RWPE1 (cell line): ENCODE measurements around the gene CDH12.

ENCODE experiments used
- CTCF ChIA-PET: fragments of 350-600 bp; sonication (Branson Sonifier 250); formaldehyde crosslinking; extraction: SDS; loops from one replicate; lab custom pipeline; 2021; lab: Yijun Ruan, JAX
- POLR2A ChIA-PET: fragments of 400-600 bp; formaldehyde crosslinking; extraction: SDS; loops from one replicate; lab custom pipeline; 2020; ENCODE audit warnings: antibody characterized with exemption; ENCODE audit not compliant: low non-redundant PET; lab: Yijun Ruan, JAX
- DNase-seq: peaks from one replicate; pipeline ENCODE4 v3.0.0; 2012; ENCODE audit warnings: low spot score
- H3K27ac ChIP-seq: fragments of 450-650 bp; 2 replicates; pipeline ENCODE4 v1.5.1; 2017
- CTCF ChIP-seq: fragments of 450-650 bp; conservative IDR thresholded peaks from 2 replicates; pipeline ENCODE4 v1.5.1; 2017; ENCODE audit warnings: low read depth, mild to moderate bottlenecking

Gene CDH12

GRCh38 chr5:22663134-22663533 is 190.0 kb downstream of the CDH12 start:
- ChIA-PET POLR2A (no interaction called here), CTCF (no interaction called here)
- no peak for TF ChIP-seq CTCF
- no peak overlapping the region for H3K27ac ChIP-seq
- no peak for DNase-seq

GRCh38 chr5:22662391-22662790 is 190.8 kb downstream of the CDH12 start:
- no peak for TF ChIP-seq CTCF
- no peak overlapping the region for H3K27ac ChIP-seq
- POLR2A ChIA-PET = no interaction called here
- DNase-seq = no peak
- CTCF ChIA-PET = no interaction called here

GRCh38 chr5:22651355-22651754 is 201.8 kb downstream of the CDH12 start:
- H3K27ac ChIP-seq = no peak overlapping the region
- ChIA-PET CTCF (no interaction called here), POLR2A (no interaction called here)
- no peak for TF ChIP-seq CTCF
- no peak for DNase-seq

GRCh38 chr5:22650511-22650910 is 202.6 kb downstream of the CDH12 start:
- ChIA-PET POLR2A (no interaction called here), CTCF (no interaction called here)
- TF ChIP-seq CTCF = no peak

GRCh38 chr5:22649074-22649473 is 204.1 kb downstream of the CDH12 start:
- POLR2A ChIA-PET = no interaction called here
- CTCF ChIA-PET = no interaction called here
- peak; percentile 1 for DNase-seq
- no peak overlapping the region for H3K27ac ChIP-seq
- TF ChIP-seq CTCF = no peak

More at GRCh38 chr5:22650511-22650910, 202.6 kb downstream of the CDH12 start:
- no peak for DNase-seq
- no peak overlapping the region for H3K27ac ChIP-seq

GRCh38 chr5:22644859-22645258 is 208.3 kb downstream of the CDH12 start:
- no peak overlapping the region for H3K27ac ChIP-seq
- ChIA-PET POLR2A (no interaction called here), CTCF (no interaction called here)
- no peak for DNase-seq
- no peak for TF ChIP-seq CTCF

- ChIA-PET CTCF (interaction anchor here (1.2 kb wide), 1 partner anchor 15 kb away, joined by 4 read pairs; no protein-coding TSS in a partner anchor), POLR2A (no interaction called here)
- TF ChIP-seq CTCF = no peak
- H3K27ac ChIP-seq = no peak overlapping the region
- DNase-seq = no peak
These were observed 209.8 kb downstream of the CDH12 start for GRCh38 chr5:22643356-22643755.
